NT2/D1 (cell line): ENCODE data around the gene PLCG1.

Experiments
- DNase-seq: peaks from one replicate; pipeline ENCODE4 v3.0.0-alpha.2; 2011; ENCODE audit warnings: low read depth, low spot score
- H3K27me3 ChIP-seq: 2 replicates; pipeline ENCODE4 v1.6.0; 2011; ENCODE audit warnings: mild to moderate bottlenecking; ENCODE audit not compliant: insufficient read length, insufficient read depth
- H3K36me3 ChIP-seq: 2 replicates; pipeline ENCODE4 v1.6.1; 2011; ENCODE audit warnings: mild to moderate bottlenecking, low read length, mixed read lengths; ENCODE audit not compliant: insufficient read depth, insufficient read length
- H3K4me1 ChIP-seq: 2 replicates; pipeline ENCODE4 v1.5.1; 2011; ENCODE audit not compliant: insufficient read depth, insufficient read length
- H3K4me3 ChIP-seq: 2 replicates; pipeline ENCODE4 v1.5.1; 2011; ENCODE audit warnings: low read depth; ENCODE audit not compliant: insufficient read length
- H3K9ac ChIP-seq: 2 replicates; pipeline ENCODE4 v1.6.0; 2011; ENCODE audit warnings: low read depth; ENCODE audit not compliant: insufficient read length
- H3K9me3 ChIP-seq: 2 replicates; pipeline ENCODE4 v1.5.1; 2011; ENCODE audit warnings: mild to moderate bottlenecking, low read length; ENCODE audit not compliant: insufficient read depth
- SUZ12 ChIP-seq: IDR thresholded peaks from 2 replicates; pipeline ENCODE4 v1.6.1; 2011; ENCODE audit not compliant: insufficient read length, insufficient read depth; ENCODE audit errors: extremely low read depth
- YY1 ChIP-seq: IDR thresholded peaks from 2 replicates; pipeline ENCODE4 v1.6.1; 2011; ENCODE audit not compliant: insufficient read length, insufficient read depth
- ZNF274 ChIP-seq: IDR thresholded peaks from 2 replicates; pipeline ENCODE4 v1.6.1; 2011; ENCODE audit warnings: mild to moderate bottlenecking, low read depth, low read length

The PLCG1 gene

DNA sequence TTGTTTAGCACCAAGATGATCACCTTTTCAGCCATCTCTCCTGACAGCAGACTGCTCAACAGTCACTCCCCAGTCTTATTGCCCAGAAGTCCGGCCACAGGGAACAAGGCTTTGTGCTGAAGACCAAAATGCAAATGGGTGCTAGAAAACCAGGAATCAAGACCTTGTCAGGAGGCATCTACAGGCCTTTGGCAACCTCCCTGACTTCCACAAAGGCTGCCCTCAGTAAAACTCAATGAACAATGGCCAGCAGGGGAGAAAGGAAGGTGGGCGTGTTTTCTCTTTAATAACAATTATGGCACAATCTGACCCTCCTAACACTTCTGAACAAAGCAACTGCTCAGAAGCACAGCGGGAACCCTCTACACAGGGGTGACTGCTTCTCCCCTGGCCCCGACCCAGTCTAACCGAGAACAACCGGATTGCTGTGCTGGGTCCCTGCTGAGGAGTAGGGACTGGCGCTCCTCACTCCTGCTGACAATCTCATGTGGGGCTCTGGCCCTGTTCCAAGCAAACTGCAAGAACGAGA lies 41.6 kb downstream of the PLCG1 start:
- DNase-seq: no peak
- no peak for TF ChIP-seq YY1
- TF ChIP-seq ZNF274: no peak
- no peak for TF ChIP-seq SUZ12
- H3K4me1 ChIP-seq: peaks cover 19% of the 10 kb centered on the region
- H3K9ac ChIP-seq: no peak overlapping the region
- peaks cover 68% of the 10 kb centered on the region for H3K36me3 ChIP-seq
- no peak overlapping the region for H3K4me3 ChIP-seq
- H3K27me3 ChIP-seq: no peaks in the 10 kb centered on the region
- H3K9me3 ChIP-seq: no peaks in the 10 kb centered on the region

DNA sequence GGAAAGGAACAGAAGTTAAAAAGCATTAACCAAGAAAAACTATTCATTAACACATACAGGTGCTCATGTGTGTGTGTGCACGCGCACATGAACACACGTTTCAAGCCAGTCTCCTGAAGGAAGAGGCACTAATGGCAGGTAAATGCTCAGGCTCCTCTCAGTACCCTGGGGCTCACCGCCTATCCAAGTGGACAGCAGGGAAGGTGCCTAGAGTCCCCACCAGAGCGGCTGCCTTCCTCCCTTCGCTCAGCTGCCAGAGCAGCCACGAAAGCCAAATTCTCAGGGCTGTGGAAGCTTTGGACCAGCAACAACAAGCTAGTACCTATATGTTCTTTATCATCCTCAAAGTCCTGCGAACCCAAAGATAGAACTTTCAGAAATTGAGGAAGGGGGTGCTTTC lies 42.6 kb downstream of the PLCG1 start:
- no peak for TF ChIP-seq ZNF274
- no peak for TF ChIP-seq SUZ12
- H3K4me1 ChIP-seq: peaks cover 10% of the 10 kb centered on the region
- H3K36me3 ChIP-seq: peaks cover 62% of the 10 kb centered on the region
- no peak overlapping the region for H3K4me3 ChIP-seq
- H3K9ac ChIP-seq: no peak overlapping the region
- H3K27me3 ChIP-seq: no peaks in the 10 kb centered on the region
- no peak for DNase-seq
- no peaks in the 10 kb centered on the region for H3K9me3 ChIP-seq

- Histone ChIP-seq H3K27me3 (no peaks in the 10 kb centered on the region), H3K9ac (no peak overlapping the region), H3K9me3 (no peaks in the 10 kb centered on the region), H3K4me3 (no peak overlapping the region), H3K4me1 (peaks cover 10% of the 10 kb centered on the region), H3K36me3 (peaks cover 56% of the 10 kb centered on the region)
- no peak for DNase-seq
- no peak for TF ChIP-seq YY1
- no peak for TF ChIP-seq SUZ12
- no peak for TF ChIP-seq ZNF274
Observed at GRCh38 chr20:41180599-41181333, 43.4 kb downstream of the PLCG1 start.

- H3K9ac ChIP-seq: no peak overlapping the region
- no peak for TF ChIP-seq SUZ12
- TF ChIP-seq YY1: no peak
- no peak for TF ChIP-seq ZNF274
- no peak for DNase-seq
- no peak overlapping the region for H3K4me3 ChIP-seq
- peaks cover 10% of the 10 kb centered on the region for H3K4me1 ChIP-seq
- H3K9me3 ChIP-seq: no peaks in the 10 kb centered on the region
- no peaks in the 10 kb centered on the region for H3K27me3 ChIP-seq
- peaks cover 48% of the 10 kb centered on the region for H3K36me3 ChIP-seq
Observed at GRCh38 chr20:41181567-41181966, 44.2 kb downstream of the PLCG1 start.

DNA sequence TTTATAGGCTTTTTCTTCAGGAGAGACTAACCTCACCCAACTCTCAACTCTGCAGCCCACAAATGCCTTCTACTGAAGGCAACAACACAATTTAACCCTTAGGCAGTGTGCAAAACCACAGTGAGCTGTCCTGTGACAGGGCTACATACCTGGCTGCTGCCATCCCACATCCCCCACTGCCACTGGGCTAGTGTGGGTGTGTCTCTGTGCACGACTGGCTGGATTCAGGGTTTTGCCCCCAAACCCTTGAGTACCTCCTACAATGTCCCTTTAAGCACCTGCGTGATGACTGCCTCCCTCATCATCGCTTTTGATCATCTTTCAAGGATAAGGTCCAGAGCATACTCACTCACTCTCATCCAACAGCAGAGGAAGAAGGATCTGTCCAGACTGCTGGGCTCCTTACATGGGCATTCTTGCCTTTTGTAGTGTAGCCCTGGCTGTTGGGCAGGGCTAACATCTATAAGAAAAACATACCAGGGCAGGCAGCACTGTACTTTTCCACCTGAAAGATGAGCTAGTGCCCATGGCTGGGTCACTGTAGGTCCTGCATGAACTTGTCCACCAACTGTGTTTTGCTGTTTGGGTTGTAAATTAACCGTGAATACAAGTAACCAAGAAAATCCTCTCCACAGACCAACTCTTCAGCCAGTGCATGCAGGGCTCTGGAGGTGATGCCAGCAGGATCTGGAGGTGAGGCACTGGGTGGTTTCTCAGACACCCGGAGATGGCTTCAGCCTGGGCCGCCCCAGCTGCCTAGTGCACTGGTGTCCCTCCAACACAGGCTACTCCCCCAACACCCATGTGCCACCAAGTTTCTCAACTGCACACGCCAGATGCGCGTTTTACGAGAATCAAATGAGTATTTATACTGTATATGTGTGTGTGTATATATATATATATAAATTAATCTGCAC lies 45.2 kb downstream of the PLCG1 start:
- Histone ChIP-seq H3K9ac (no peak overlapping the region), H3K27me3 (no peaks in the 10 kb centered on the region), H3K9me3 (no peaks in the 10 kb centered on the region), H3K4me3 (no peak overlapping the region), H3K36me3 (peaks cover 38% of the 10 kb centered on the region), H3K4me1 (peaks cover 9% of the 10 kb centered on the region)
- no peak for DNase-seq
- TF ChIP-seq ZNF274: no peak

GRCh38 chr20:41183391-41183790 lies 46.0 kb downstream of the PLCG1 start:
- no peaks in the 10 kb centered on the region for H3K27me3 ChIP-seq
- H3K4me3 ChIP-seq: no peak overlapping the region
- no peak for DNase-seq
- peaks cover 30% of the 10 kb centered on the region for H3K36me3 ChIP-seq
- TF ChIP-seq SUZ12: no peak
- no peak for TF ChIP-seq ZNF274
- TF ChIP-seq YY1: no peak
- no peak overlapping the region for H3K9ac ChIP-seq
- peaks cover 6% of the 10 kb centered on the region for H3K4me1 ChIP-seq
- H3K9me3 ChIP-seq: no peaks in the 10 kb centered on the region

DNA sequence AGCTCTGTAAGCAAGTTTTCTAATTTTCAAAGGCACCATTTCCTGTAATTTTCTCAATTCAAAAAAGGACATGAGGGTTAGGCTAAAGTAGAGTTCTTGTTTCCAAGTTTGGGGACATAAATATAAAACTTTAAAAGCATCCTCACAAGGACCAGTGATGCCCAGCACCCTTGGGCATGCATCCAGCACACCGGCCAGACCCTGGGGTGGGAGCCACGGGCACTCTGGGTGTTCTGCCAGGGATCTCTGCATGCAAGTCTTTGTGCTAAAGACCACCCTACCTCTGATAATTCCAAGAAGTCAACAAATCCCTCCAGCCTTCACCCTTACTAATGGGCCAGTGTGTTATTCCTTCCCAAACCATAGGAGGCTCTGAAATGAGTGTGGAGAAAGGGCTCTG lies 46.5 kb downstream of the PLCG1 start:
- DNase-seq: no peak
- Histone ChIP-seq H3K9me3 (no peaks in the 10 kb centered on the region), H3K4me3 (no peak overlapping the region), H3K36me3 (peaks cover 26% of the 10 kb centered on the region), H3K4me1 (peaks cover 6% of the 10 kb centered on the region), H3K27me3 (no peaks in the 10 kb centered on the region), H3K9ac (no peak overlapping the region)
- TF ChIP-seq SUZ12 (no peak), YY1 (no peak), ZNF274 (no peak)
